IMR-90 (cell line): Measurements from ENCODE around the gene POU2F1. TPM values are rescaled to one million over a fixed set of nuclear protein-coding genes. Genes with fewer than 3 reads are reported as not detected.

Experiments
- ATAC-seq: fragments of 200-7000 bp; cut with Tn5 transposase; 2 replicates; pipeline ENCODE4 v1.9.1; 2020; ENCODE audit warnings: low read depth, mild to moderate bottlenecking, moderate library complexity
- BruUV-seq: library from RNA; stranded (reverse); fragments of 400-500 nt; replicated peaks from 2 replicates; lab custom pipeline; 2021; lab: Mats Ljungman, UMichigan
- CTCF ChIA-PET: fragments of 300-600 bp; formaldehyde crosslinking; extraction: SDS; loops from one replicate; lab custom pipeline; 2021; ENCODE audit warnings: antibody characterized with exemption; lab: Yijun Ruan, JAX
- POLR2A ChIA-PET: fragments of 300-600 bp; sonication (Branson Sonifier 250); formaldehyde crosslinking; loops from one replicate; lab custom pipeline; 2022; ENCODE audit warnings: antibody characterized with exemption; ENCODE audit not compliant: unreplicated experiment; lab: Charles Lee
- DNase-seq: peaks from one replicate; pipeline ENCODE4 v3.0.0; 2013
- H2AFZ ChIP-seq: replicated peaks from 2 replicates; pipeline ENCODE3; 2013; ENCODE audit warnings: low read length, mild to moderate bottlenecking; ENCODE audit not compliant: poor library complexity
- H2AK5ac ChIP-seq: 2 replicates; pipeline ENCODE4 v1.6.1; 2013; ENCODE audit warnings: low read depth, low read length, inconsistent platforms
- H2AK9ac ChIP-seq: replicated peaks from 2 replicates; pipeline ENCODE3; 2013; ENCODE audit warnings: mild to moderate bottlenecking, low read depth, low read length, moderate library complexity; ENCODE audit not compliant: poor library complexity
- H2BK120ac ChIP-seq: 2 replicates; pipeline ENCODE4 v1.6.1; 2013; ENCODE audit warnings: low read depth, low read length, inconsistent platforms
- H2BK15ac ChIP-seq: 3 replicates; pipeline ENCODE4 v1.6.1; 2013; ENCODE audit warnings: low read depth, low read length, inconsistent platforms
- H2BK20ac ChIP-seq: 2 replicates; pipeline ENCODE4 v1.6.1; 2013; ENCODE audit warnings: low read depth, mild to moderate bottlenecking, inconsistent platforms, low read length, moderate library complexity
- H2BK5ac ChIP-seq: 2 replicates; pipeline ENCODE4 v1.6.1; 2013; ENCODE audit warnings: mild to moderate bottlenecking, low read depth, low read length, inconsistent platforms; ENCODE audit not compliant: poor library complexity, severe bottlenecking
- H3K14ac ChIP-seq: replicated peaks from 2 replicates; pipeline ENCODE4 v1.6.1; 2013; ENCODE audit warnings: low read depth, low read length, inconsistent platforms
- H3K18ac ChIP-seq: 2 replicates; pipeline ENCODE4 v1.6.1; 2013; ENCODE audit warnings: low read depth, low read length, control low read depth
- H3K23ac ChIP-seq: 2 replicates; pipeline ENCODE4 v1.6.1; 2013; ENCODE audit warnings: low read depth, low read length, inconsistent platforms
- H3K27ac ChIP-seq: 2 replicates; pipeline ENCODE4 v1.5.1; 2013; ENCODE audit warnings: mild to moderate bottlenecking, control low read depth, low read length; ENCODE audit not compliant: insufficient read depth
- H3K27me3 ChIP-seq: 2 replicates; pipeline ENCODE4 v1.6.1; 2013; ENCODE audit warnings: low read length; ENCODE audit not compliant: control insufficient read depth, insufficient read depth
- H3K36me3 ChIP-seq: 2 replicates; pipeline ENCODE4 v1.6.1; 2013; ENCODE audit warnings: low read length, mixed read lengths; ENCODE audit not compliant: control insufficient read depth, insufficient read depth
- H3K4ac ChIP-seq: 2 replicates; pipeline ENCODE4 v1.6.1; 2013; ENCODE audit warnings: low read depth, low read length, inconsistent platforms
- H3K4me1 ChIP-seq: 2 replicates; pipeline ENCODE4 v1.6.1; 2013; ENCODE audit warnings: low read length, mixed read lengths; ENCODE audit not compliant: control insufficient read depth, insufficient read depth
- H3K4me2 ChIP-seq: 2 replicates; pipeline ENCODE4 v1.6.1; 2013; ENCODE audit warnings: low read depth, mild to moderate bottlenecking, control low read depth, low read length, moderate library complexity
- H3K4me3 ChIP-seq: 2 replicates; pipeline ENCODE4 v1.5.1; 2013; ENCODE audit warnings: low read depth, mild to moderate bottlenecking, control low read depth, low read length, moderate library complexity; ENCODE audit not compliant: insufficient read depth
- H3K56ac ChIP-seq: 2 replicates; pipeline ENCODE4 v1.6.1; 2013; ENCODE audit warnings: low read length, inconsistent platforms; ENCODE audit not compliant: insufficient read depth; ENCODE audit errors: extremely low read depth
- H3K79me1 ChIP-seq, 2 experiments: 2 replicates each; pipeline ENCODE4 v1.6.1; 2013; ENCODE audit warnings: low read length in 2 of 2, inconsistent platforms in 1 of 2, low read depth in 1 of 2
- H3K9ac ChIP-seq: 2 replicates; pipeline ENCODE4 v1.6.1; 2013; ENCODE audit warnings: low read depth, low read length, control low read depth
- H3K9me1 ChIP-seq: 2 replicates; pipeline ENCODE4 v1.6.1; 2013; ENCODE audit warnings: low read length, inconsistent platforms; ENCODE audit not compliant: insufficient read depth
- H3K9me3 ChIP-seq: 2 replicates; pipeline ENCODE4 v1.6.1; 2013; ENCODE audit warnings: low read length; ENCODE audit not compliant: control insufficient read depth, insufficient read depth
- H4K20me1 ChIP-seq: 2 replicates; pipeline ENCODE4 v1.6.1; 2013; ENCODE audit warnings: low read length, inconsistent platforms; ENCODE audit not compliant: insufficient read depth
- H4K5ac ChIP-seq: 2 replicates; pipeline ENCODE4 v1.6.1; 2013; ENCODE audit warnings: mild to moderate bottlenecking, low read depth, low read length, control low read depth
- H4K8ac ChIP-seq, 2 experiments: 2 replicates each; pipeline ENCODE4 v1.6.1; 2013; ENCODE audit warnings: low read depth in 2 of 2, low read length in 2 of 2, control low read depth in 1 of 2, inconsistent platforms in 1 of 2
- H4K91ac ChIP-seq: 2 replicates; pipeline ENCODE4 v1.6.1; 2013; ENCODE audit warnings: low read depth, low read length, inconsistent platforms; ENCODE audit not compliant: insufficient read depth
- RAD21 ChIP-seq: IDR thresholded peaks from 2 replicates; pipeline ENCODE4 v1.6.1; 2012; ENCODE audit warnings: low read length, improper control_type of control experiment
- SMC3 ChIP-seq: fragments of 150-350 bp; IDR thresholded peaks from 2 replicates; pipeline ENCODE4 v1.6.1; 2016; ENCODE audit warnings: low read depth, mild to moderate bottlenecking, antibody characterized with exemption, low read length, moderate library complexity
- dilution Hi-C: fragments of 300-500 bp; cut with HindIII; formaldehyde crosslinking; loops from one replicate; pipeline ENCODE4 v1.14.3; 2018; ENCODE audit warnings: low sequenced_read_pairs; ENCODE audit not compliant: unreplicated experiment
- in situ Hi-C: fragments of 300-500 bp; cut with MboI; formaldehyde crosslinking; loops from 3 replicates; pipeline ENCODE4 v1.14.3; 2019; ENCODE audit warnings: low sequenced_read_pairs, inconsistent platforms, mixed read lengths
- intact Hi-C: fragments of 100-400 bp; cut with micrococcal nuclease; formaldehyde crosslinking; loops from 2 replicates; pipeline ENCODE4 v1.10.0; 2022
- polyA plus RNA-seq, 3 experiments: library from polyadenylated mRNA; depleted of rRNA; stranded (reverse); fragments of >200 nt; gene quantifications; 2 replicates each; pipeline ENCODE4 v1.2.3, GENCODE V29; 2012; ENCODE audit warnings: low replicate concordance in 1 of 3
- total RNA-seq: library from RNA; depleted of rRNA; stranded (reverse); fragments of >200 nt; gene quantifications from 2 replicates; pipeline ENCODE4 v1.2.3, GENCODE V29; 2012
- TF ChIP-seq, protein P1 (sequence below): fragments of 150-350 bp; IDR thresholded peaks from 2 replicates; pipeline ENCODE4 v1.6.1; 2016; ENCODE audit warnings: low read depth, mild to moderate bottlenecking, low read length, moderate library complexity, borderline replicate concordance
- TF ChIP-seq, protein P2 (sequence below): conservative IDR thresholded peaks from 2 replicates; pipeline ENCODE4 v1.5.1; 2012; ENCODE audit warnings: mild to moderate bottlenecking, low read depth, low read length, improper control_type of control experiment

The POU2F1 gene
- total and polyA plus RNA-seq, 2 of the 4 experiments (the other 2 are of a cell fraction): 1.2 to 3.4 TPM

DNA sequence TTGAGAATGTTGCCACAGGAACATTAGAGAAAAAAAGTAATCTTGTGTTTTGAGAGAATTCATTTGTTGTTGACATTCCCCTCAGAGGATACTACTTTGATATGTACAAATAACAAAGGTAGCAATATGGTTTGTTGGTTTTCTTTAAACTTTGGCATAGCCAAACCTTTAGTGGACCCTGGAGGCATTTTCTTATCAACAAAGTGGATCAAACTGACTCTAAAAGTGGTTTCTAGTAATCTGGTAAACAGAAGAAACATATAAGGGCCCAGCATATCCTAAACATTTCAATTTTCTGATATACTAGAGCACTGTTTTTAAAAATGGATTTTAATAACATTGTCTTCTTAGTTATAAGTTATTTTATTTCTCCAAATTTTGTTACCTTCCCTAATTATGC, 29.8 kb downstream of the POU2F1 start:
- BruUV-seq: no TSS peak
- H3K9me1 ChIP-seq: 0 out of 2 replicates have a peak, but pooled peaks cover 2% of the 10 kb centered on the region
- H2AK9ac ChIP-seq: no peak overlapping the region
- H4K91ac ChIP-seq: no peak overlapping the region
- no peak overlapping the region for H2AK5ac ChIP-seq
- no peaks in the 10 kb centered on the region for H3K9me3 ChIP-seq
- H2BK15ac ChIP-seq: no peak overlapping the region
- H3K36me3 ChIP-seq: no peaks in the 10 kb centered on the region
- H3K9ac ChIP-seq: no peak overlapping the region
- no peak overlapping the region for H3K23ac ChIP-seq
- no peak overlapping the region for H2AFZ ChIP-seq
- no peak overlapping the region for H3K4me2 ChIP-seq
- no peak overlapping the region for H2BK5ac ChIP-seq
- peaks cover 5 to 15% of the 10 kb centered on the region in 2 experiments; a peak in 3 of 4 replicates for H3K79me1 ChIP-seq
- TF ChIP-seq RAD21 (no peak), SMC3 (no peak)
- TF ChIP-seq, protein P1, sequence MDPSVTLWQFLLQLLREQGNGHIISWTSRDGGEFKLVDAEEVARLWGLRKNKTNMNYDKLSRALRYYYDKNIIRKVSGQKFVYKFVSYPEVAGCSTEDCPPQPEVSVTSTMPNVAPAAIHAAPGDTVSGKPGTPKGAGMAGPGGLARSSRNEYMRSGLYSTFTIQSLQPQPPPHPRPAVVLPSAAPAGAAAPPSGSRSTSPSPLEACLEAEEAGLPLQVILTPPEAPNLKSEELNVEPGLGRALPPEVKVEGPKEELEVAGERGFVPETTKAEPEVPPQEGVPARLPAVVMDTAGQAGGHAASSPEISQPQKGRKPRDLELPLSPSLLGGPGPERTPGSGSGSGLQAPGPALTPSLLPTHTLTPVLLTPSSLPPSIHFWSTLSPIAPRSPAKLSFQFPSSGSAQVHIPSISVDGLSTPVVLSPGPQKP: no peak
- TF ChIP-seq, protein P2, sequence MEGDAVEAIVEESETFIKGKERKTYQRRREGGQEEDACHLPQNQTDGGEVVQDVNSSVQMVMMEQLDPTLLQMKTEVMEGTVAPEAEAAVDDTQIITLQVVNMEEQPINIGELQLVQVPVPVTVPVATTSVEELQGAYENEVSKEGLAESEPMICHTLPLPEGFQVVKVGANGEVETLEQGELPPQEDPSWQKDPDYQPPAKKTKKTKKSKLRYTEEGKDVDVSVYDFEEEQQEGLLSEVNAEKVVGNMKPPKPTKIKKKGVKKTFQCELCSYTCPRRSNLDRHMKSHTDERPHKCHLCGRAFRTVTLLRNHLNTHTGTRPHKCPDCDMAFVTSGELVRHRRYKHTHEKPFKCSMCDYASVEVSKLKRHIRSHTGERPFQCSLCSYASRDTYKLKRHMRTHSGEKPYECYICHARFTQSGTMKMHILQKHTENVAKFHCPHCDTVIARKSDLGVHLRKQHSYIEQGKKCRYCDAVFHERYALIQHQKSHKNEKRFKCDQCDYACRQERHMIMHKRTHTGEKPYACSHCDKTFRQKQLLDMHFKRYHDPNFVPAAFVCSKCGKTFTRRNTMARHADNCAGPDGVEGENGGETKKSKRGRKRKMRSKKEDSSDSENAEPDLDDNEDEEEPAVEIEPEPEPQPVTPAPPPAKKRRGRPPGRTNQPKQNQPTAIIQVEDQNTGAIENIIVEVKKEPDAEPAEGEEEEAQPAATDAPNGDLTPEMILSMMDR: no peak
- intact Hi-C loops: no loop called here
- DNase-seq: no peak
- dilution Hi-C loops: loop anchor here (25.0 kb wide), 1 partner anchor 187 kb away; no protein-coding TSS in a partner anchor
- no peak overlapping the region for H2BK120ac ChIP-seq
- H2BK20ac ChIP-seq: no peak overlapping the region
- no peak for ATAC-seq
- no peak overlapping the region for H3K27ac ChIP-seq
- no peaks in the 10 kb centered on the region for H3K4me1 ChIP-seq
- no peak overlapping the region for H3K4ac ChIP-seq
- H3K14ac ChIP-seq: no peak overlapping the region
- in situ Hi-C loops: loop anchor here (25.0 kb wide), 1 partner anchor 437 kb away; no protein-coding TSS in a partner anchor
- H3K4me3 ChIP-seq: no peak overlapping the region
- H4K5ac ChIP-seq: no peak overlapping the region
- H4K20me1 ChIP-seq: no peaks in the 10 kb centered on the region; the same call in 1 of the 2 replicates
- ChIA-PET CTCF (interaction anchor here (1.3 kb wide), 1 partner anchor 30 kb away, joined by 4 read pairs; no protein-coding TSS in a partner anchor), POLR2A (no interaction called here)
- no peaks in the 10 kb centered on the region for H3K27me3 ChIP-seq
- H4K8ac ChIP-seq: no peak overlapping the region
- no peak overlapping the region for H3K18ac ChIP-seq
- no peak overlapping the region for H3K56ac ChIP-seq
